Choroid plexus epithelial cell (primary cell): ENCODE data around the gene AIMP1.
"Not testable (repeated sequence)": the region's sequence is repeated elsewhere in the genome, so short reads cannot be mapped to it uniquely, and the experiment has no call there.

Experiments
- DNase-seq: peaks from one replicate; pipeline ENCODE4 v3.0.0-alpha.2; 2010; ENCODE audit warnings: low read depth
- H3K4me3 ChIP-seq: 2 replicates; pipeline ENCODE4 v1.5.1; 2011; ENCODE audit warnings: low read depth, mild to moderate bottlenecking, control low read depth, low read length, moderate library complexity
- CTCF ChIP-seq: conservative IDR thresholded peaks from 2 replicates; pipeline ENCODE4 v1.5.1; 2011; ENCODE audit warnings: low read depth, mild to moderate bottlenecking, control low read depth, inconsistent platforms, low read length, moderate library complexity

Gene AIMP1

GRCh38 chr4:106318511-106318910 is 2.2 kb downstream of the AIMP1 start:
- no peak overlapping the region for H3K4me3 ChIP-seq
- no peak for TF ChIP-seq CTCF
- no peak for DNase-seq

- no peak for TF ChIP-seq CTCF
These were observed 3.9 kb downstream of the AIMP1 start for GRCh38 chr4:106320235-106320634.

GRCh38 chr4:106321168-106321567 is 4.8 kb downstream of the AIMP1 start:
- H3K4me3 ChIP-seq, DNase-seq: not testable (repeated sequence)

More at GRCh38 chr4:106320235-106320634, 3.9 kb downstream of the AIMP1 start:
- H3K4me3 ChIP-seq, result no peak overlapping the region
- DNase-seq, result no peak

- not testable (repeated sequence) for DNase-seq, H3K4me3 ChIP-seq
These were observed 5.5 kb downstream of the AIMP1 start for GRCh38 chr4:106321814-106322213.

GRCh38 chr4:106323119-106323518 is 6.8 kb downstream of the AIMP1 start:
- H3K4me3 ChIP-seq, result no peak overlapping the region
- no peak for TF ChIP-seq CTCF
- DNase-seq, result no peak

GRCh38 chr4:106325800-106326199 is 9.4 kb downstream of the AIMP1 start:
- no peak for TF ChIP-seq CTCF
- no peak overlapping the region for H3K4me3 ChIP-seq
- peak; percentile 35 for DNase-seq

- peak; percentile 78 for DNase-seq
- no peak overlapping the region for H3K4me3 ChIP-seq
- peak; percentile 71 for TF ChIP-seq CTCF
These were observed 12.8 kb downstream of the AIMP1 start for GRCh38 chr4:106329041-106329618.

GRCh38 chr4:106333186-106333585 is 16.8 kb downstream of the AIMP1 start:
- no peak for DNase-seq
- H3K4me3 ChIP-seq, result no peak overlapping the region
- no peak for TF ChIP-seq CTCF
